CD4-positive, alpha-beta memory T cell (primary cell): ENCODE measurements around the gene TMOD4. TPM values are rescaled to one million over a fixed set of nuclear protein-coding genes. Genes with fewer than 3 reads are reported as not detected.

Experiments used
- CTCF ChIA-PET: fragments of 350-600 bp; sonication (Branson Sonifier 250); formaldehyde crosslinking; loops from one replicate; lab custom pipeline; 2021; ENCODE audit warnings: inconsistent platforms; ENCODE audit not compliant: partially characterized antibody; lab: Charles Lee
- POLR2A ChIA-PET: fragments of 350-600 bp; sonication (Branson Sonifier 250); formaldehyde crosslinking; loops from one replicate; lab custom pipeline; 2021; ENCODE audit not compliant: partially characterized antibody; lab: Charles Lee
- DNase-seq, 5 donors: peaks; one replicate each; pipeline versions ENCODE4 v3.0.0 to v3.0.0-alpha.2; 2020 to 2022; ENCODE audit warnings: mixed read lengths in 1 of 5
- H3K27ac ChIP-seq: one replicate; pipeline ENCODE4 v1.7.0; 2013; ENCODE audit warnings: low read depth, low read length
- H3K27me3 ChIP-seq: 2 replicates; pipeline ENCODE4 v1.7.0; 2013; ENCODE audit warnings: mild to moderate bottlenecking, low read length, moderate library complexity; ENCODE audit not compliant: insufficient read depth
- H3K36me3 ChIP-seq: 2 replicates; pipeline ENCODE4 v1.7.0; 2013; ENCODE audit warnings: mild to moderate bottlenecking, low read length, moderate library complexity; ENCODE audit not compliant: insufficient read depth
- H3K4me1 ChIP-seq: 2 replicates; pipeline ENCODE4 v1.7.0; 2013; ENCODE audit warnings: mild to moderate bottlenecking, low read length, moderate library complexity; ENCODE audit not compliant: insufficient read depth
- H3K4me3 ChIP-seq, 2 donors: one replicate each; pipeline ENCODE4 v1.7.0; 2013; ENCODE audit warnings: low read length in 2 of 2, mild to moderate bottlenecking in 1 of 2
- H3K9me3 ChIP-seq, 2 donors: one replicate each; pipeline ENCODE4 v1.7.0; 2013; ENCODE audit warnings: low read length in 2 of 2, control low read depth in 1 of 2; ENCODE audit not compliant: control insufficient read depth in 1 of 2
- H3K27ac Mint-ChIP-seq, 7 donors: one replicate each; pipeline ENCODE4 v1.8.0; 2020 to 2021; ENCODE audit warnings: mixed read lengths in 7 of 7, mild to moderate bottlenecking in 6 of 7, inconsistent platforms in 3 of 7, moderate library complexity in 3 of 7
- H3K27me3 Mint-ChIP-seq, 2 donors: one replicate each; pipeline ENCODE4 v1.8.0; 2020 to 2021; ENCODE audit warnings: mixed read lengths in 2 of 2
- H3K36me3 Mint-ChIP-seq, 2 donors: one replicate each; pipeline ENCODE4 v1.8.0; 2020 to 2021; ENCODE audit warnings: mixed read lengths in 2 of 2, inconsistent platforms in 1 of 2, mild to moderate bottlenecking in 1 of 2
- H3K4me1 Mint-ChIP-seq, 4 donors: one replicate each; pipeline ENCODE4 v1.8.0; 2020 to 2021; ENCODE audit warnings: mixed read lengths in 4 of 4, mild to moderate bottlenecking in 1 of 4
- H3K4me3 Mint-ChIP-seq, 8 donors: one replicate each; pipeline ENCODE4 v1.8.0; 2020 to 2021; ENCODE audit warnings: mixed read lengths in 8 of 8, mild to moderate bottlenecking in 7 of 8, moderate library complexity in 6 of 8, inconsistent platforms in 3 of 8
- H3K9me3 Mint-ChIP-seq, 8 donors: one replicate each; pipeline ENCODE4 v1.8.0; 2020 to 2021; ENCODE audit warnings: mixed read lengths in 8 of 8, mild to moderate bottlenecking in 5 of 8, inconsistent platforms in 3 of 8, moderate library complexity in 1 of 8
- intact Hi-C: fragments of 100-400 bp; cut with micrococcal nuclease; formaldehyde crosslinking; loops from one replicate; pipeline ENCODE4 v1.15.1; 2023
- polyA plus RNA-seq, 2 donors: library from polyadenylated mRNA; unstranded; fragments of 300-500 nt; fragmentation: Illumina TruSeq; gene quantifications; one replicate each; pipeline ENCODE4 v1.2.3, GENCODE V29; 2021
- total RNA-seq, 2 experiments: library from RNA; stranded (reverse); gene quantifications; one replicate each; pipeline ENCODE4 v1.2.3, GENCODE V29; 2021

Gene TMOD4
- total and polyA plus RNA-seq, 4 experiments from 2014 or later: 6.4 TPM; not detected in 2

DNA sequence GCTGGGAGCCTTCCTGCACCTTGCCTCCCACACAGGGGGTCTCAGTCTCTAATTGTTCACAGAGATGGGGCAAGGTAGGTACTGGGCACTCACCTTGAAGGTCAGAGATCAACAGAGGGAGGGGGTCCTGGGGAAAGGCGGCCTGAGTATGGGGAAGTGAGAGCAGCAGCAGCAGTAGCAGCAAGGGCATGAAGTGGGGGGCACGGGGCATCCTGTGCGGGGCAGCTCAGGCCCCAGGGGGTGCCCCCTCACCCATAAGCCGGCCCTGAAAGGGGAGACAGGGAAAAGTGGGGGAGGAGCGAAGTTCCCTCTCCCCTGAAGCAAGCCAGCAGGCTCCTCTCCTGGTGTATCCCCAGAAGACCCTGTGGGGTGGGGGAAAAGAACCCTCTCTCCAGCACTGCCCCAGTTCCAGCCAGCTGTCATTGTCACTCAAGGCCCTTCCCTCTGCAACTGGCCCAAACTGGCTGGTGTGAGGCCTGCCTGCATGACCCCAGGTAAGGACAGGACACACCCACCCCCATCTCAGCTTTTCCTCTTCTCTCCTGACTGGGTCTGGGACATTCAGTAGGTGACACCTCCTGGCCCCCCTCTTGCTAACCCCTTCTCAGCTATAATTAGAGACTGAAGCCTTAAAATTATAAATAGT is 33.2 kb downstream of the TMOD4 start:
- Mint-ChIP-seq H3K4me3 (no peak overlapping the region), H3K27ac (no peak overlapping the region), H3K4me1 (peaks cover 9 to 27% (median 17%) of the 10 kb centered on the region in 4 donors), H3K36me3 (peaks cover 0 to 2% of the 10 kb centered on the region in 2 donors), H3K27me3 (peaks cover 0 to 2% of the 10 kb centered on the region in 2 donors), H3K9me3 (no peaks in the 10 kb centered on the region)
- H3K4me3 ChIP-seq: no peak overlapping the region
- ChIA-PET POLR2A (interaction anchor here (1.2 kb wide), 1 partner anchor 84 kb away, joined by 4 read pairs; no protein-coding TSS in a partner anchor), CTCF (interaction anchor here (1.9 to 2.0 kb wide), 2 partner anchors 14 to 43 kb away, joined by 6 to 8 read pairs; partner anchors contain the start of gene TNFAIP8L2)
- H3K27ac ChIP-seq: no peak overlapping the region
- no peak for DNase-seq
- H3K27me3 ChIP-seq: no peaks in the 10 kb centered on the region
- H3K4me1 ChIP-seq: peaks cover 21% of the 10 kb centered on the region
- H3K9me3 ChIP-seq: no peaks in the 10 kb centered on the region
- H3K36me3 ChIP-seq: no peaks in the 10 kb centered on the region
- intact Hi-C loops: no loop called here

DNA sequence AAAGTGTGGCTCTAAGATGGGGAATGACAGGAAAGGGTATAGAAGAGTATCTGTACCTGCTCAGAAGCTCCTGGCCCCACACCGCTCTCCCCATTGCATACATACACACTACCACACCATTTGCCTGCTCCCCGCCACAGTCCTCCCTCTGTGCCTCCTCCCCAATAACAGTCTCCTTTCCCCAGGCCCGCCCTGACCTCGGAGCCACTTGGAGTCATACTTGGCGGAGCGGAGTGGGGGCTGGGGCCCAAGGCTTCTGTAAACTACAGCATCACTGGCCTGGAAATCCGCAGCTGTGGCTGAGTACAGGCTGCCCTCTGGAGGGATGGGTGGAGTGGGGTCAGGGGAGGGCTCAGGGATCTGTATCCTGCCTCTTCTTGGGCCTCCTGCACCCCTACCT is 38.0 kb downstream of the TMOD4 start:
- Histone ChIP-seq H3K36me3 (no peaks in the 10 kb centered on the region), H3K4me3 (no peak overlapping the region), H3K4me1 (no peaks in the 10 kb centered on the region), H3K27ac (no peak overlapping the region), H3K9me3 (no peaks in the 10 kb centered on the region), H3K27me3 (no peaks in the 10 kb centered on the region)
- CTCF ChIA-PET: interaction anchor here (1.1 to 1.3 kb wide), 2 partner anchors 38 to 113 kb away, joined by 3 read pairs; no protein-coding TSS in a partner anchor
- Mint-ChIP-seq H3K27me3 (no peaks in the 10 kb centered on the region), H3K36me3 (peaks cover 0 to 10% of the 10 kb centered on the region in 2 donors), H3K4me1 (no peaks in the 10 kb centered on the region), H3K4me3 (no peak overlapping the region), H3K9me3 (no peaks in the 10 kb centered on the region), H3K27ac (no peak overlapping the region)
- no peak for DNase-seq
- POLR2A ChIA-PET: interaction anchor here (1.2 kb wide), 1 partner anchor 27 kb away, joined by 3 read pairs; no protein-coding TSS in a partner anchor
- intact Hi-C loops: no loop called here

DNA sequence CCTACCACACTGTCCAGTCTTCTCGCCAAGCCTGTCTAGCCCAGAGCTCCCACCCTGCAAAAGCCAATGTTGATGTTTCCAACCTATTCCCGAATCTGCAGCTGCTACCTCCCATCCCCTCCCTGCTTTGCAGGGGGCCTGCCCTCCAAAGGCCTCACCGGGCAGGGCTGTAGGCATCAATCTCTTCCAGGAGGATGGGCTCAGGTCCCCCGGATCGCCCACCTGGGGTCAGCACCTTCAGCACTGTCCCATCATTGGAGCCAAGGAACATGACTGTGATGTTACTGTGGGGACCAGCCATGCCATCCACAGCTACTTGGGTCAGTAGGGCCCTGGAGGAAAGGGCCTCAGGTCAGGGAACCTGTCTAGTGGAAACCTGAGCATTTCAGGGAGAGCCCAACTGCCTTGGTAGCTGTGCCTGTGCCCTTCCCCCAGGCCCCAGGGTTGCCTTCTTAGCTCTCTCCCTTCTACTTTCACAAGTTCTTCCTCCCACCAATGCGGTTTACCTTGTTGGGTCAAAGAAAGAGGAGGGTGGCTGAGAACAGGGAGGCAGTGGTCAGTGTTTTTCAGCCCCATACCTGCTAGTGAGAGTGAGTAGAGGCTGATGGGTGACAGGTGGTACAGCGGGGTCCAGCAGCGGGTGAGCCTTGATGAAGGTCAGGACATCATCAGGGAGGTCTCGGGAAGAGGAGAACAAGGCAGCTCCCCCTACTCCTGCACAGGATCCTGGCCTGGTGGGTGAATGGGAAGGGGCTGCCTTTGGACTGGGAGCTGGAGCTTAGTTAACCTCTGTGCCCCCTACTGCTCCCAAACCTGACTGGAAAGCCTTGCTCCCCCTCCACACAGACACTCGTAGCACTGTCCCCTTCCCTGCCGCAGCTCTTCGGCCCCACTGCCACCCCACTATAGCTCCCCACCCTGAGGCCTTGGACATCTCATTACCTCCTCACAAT is 40.1 kb downstream of the TMOD4 start:
- H3K27me3 ChIP-seq: peaks cover 5% of the 10 kb centered on the region
- Mint-ChIP-seq H3K9me3 (no peaks in the 10 kb centered on the region), H3K27ac (no peak overlapping the region), H3K27me3 (peaks cover 3 to 9% of the 10 kb centered on the region in 2 donors), H3K4me1 (peaks cover 2 to 11% (median 7%) of the 10 kb centered on the region in 4 donors), H3K4me3 (no peak overlapping the region), H3K36me3 (peaks cover 0 to 10% of the 10 kb centered on the region in 2 donors)
- no peaks in the 10 kb centered on the region for H3K36me3 ChIP-seq
- DNase-seq: no peak
- no peak overlapping the region for H3K27ac ChIP-seq
- no peaks in the 10 kb centered on the region for H3K9me3 ChIP-seq
- H3K4me3 ChIP-seq: no peak overlapping the region
- intact Hi-C loops: no loop called here
- CTCF ChIA-PET: interaction anchor here (0.6 kb wide), 1 partner anchor 14 kb away, joined by 3 read pairs; no protein-coding TSS in a partner anchor
- POLR2A ChIA-PET: no interaction called here
- peaks cover 12% of the 10 kb centered on the region for H3K4me1 ChIP-seq

DNA sequence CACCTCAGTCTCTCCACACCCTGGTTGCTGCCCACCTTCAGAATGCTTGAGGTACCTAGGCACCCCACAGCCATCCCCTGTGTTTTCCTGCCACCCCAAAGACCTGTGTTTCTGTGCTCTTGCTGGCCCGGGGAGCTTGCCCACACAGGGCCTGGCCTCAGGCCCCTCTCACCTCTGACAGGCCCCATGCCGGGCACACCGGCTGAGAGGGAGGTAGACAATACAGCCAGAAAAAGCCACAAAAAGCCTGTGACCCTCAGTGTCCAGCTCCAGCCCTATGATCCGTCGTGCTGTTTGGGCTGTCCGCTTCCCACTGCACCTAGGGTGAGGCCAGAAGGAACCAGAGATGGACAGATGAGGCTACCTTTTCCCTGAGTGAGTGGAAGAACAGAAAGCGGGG is 40.8 kb downstream of the TMOD4 start:
- peaks cover 6% of the 10 kb centered on the region for H3K27me3 ChIP-seq
- DNase-seq: no peak
- ChIA-PET POLR2A (interaction anchor here (1.5 kb wide), 1 partner anchor 22 kb away, joined by 5 read pairs; no protein-coding TSS in a partner anchor), CTCF (interaction anchor here (0.6 to 1.2 kb wide), 2 partner anchors 9 to 14 kb away, joined by 3 to 4 read pairs; no protein-coding TSS in a partner anchor)
- H3K9me3 ChIP-seq: no peaks in the 10 kb centered on the region
- H3K27ac ChIP-seq: no peak overlapping the region
- no peak overlapping the region for H3K4me3 Mint-ChIP-seq
- H3K9me3 Mint-ChIP-seq: no peaks in the 10 kb centered on the region
- peaks cover 0 to 10% of the 10 kb centered on the region in 2 donors for H3K36me3 Mint-ChIP-seq
- H3K4me1 Mint-ChIP-seq: peaks cover 2 to 11% (median 7%) of the 10 kb centered on the region in 4 donors
- no peak overlapping the region for H3K27ac Mint-ChIP-seq
- H3K27me3 Mint-ChIP-seq: peaks cover 3 to 11% of the 10 kb centered on the region in 2 donors
- no peak overlapping the region for H3K4me3 ChIP-seq
- no peaks in the 10 kb centered on the region for H3K36me3 ChIP-seq
- intact Hi-C loops: no loop called here
- peaks cover 14% of the 10 kb centered on the region for H3K4me1 ChIP-seq

DNA sequence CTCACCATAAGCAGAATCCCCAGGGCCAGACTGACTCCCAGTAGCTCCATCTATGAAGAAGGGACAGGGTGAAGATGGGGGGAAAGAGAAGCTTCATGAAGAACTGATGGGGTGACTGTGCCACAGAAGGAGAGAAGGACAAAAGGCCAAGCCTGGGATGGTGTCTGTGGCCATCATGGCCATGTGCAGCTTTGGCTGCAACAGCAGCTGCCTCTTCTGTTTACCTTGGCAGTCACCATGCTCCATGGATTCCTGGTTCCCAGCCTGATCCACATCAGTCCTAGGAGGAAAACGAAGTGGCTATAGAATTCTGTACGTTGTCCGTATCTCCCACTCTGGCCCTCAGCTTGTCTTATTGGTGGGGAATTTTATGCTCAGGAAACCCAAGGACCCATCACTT is 41.4 kb downstream of the TMOD4 start:
- no peak for DNase-seq
- intact Hi-C loops: no loop called here
- Mint-ChIP-seq H3K4me3 (no peak overlapping the region), H3K9me3 (no peaks in the 10 kb centered on the region), H3K27ac (no peak overlapping the region), H3K27me3 (peaks cover 3 to 11% of the 10 kb centered on the region in 2 donors), H3K4me1 (peaks cover 2 to 11% (median 7%) of the 10 kb centered on the region in 4 donors), H3K36me3 (peaks cover 0 to 10% of the 10 kb centered on the region in 2 donors)
- no peak overlapping the region for H3K4me3 ChIP-seq
- ChIA-PET CTCF (interaction anchor here (1.2 kb wide), 1 partner anchor 9 kb away, joined by 4 read pairs; no protein-coding TSS in a partner anchor), POLR2A (interaction anchor here (1.5 kb wide), 1 partner anchor 23 kb away, joined by 5 read pairs; no protein-coding TSS in a partner anchor)
- H3K4me1 ChIP-seq: peaks cover 14% of the 10 kb centered on the region
- no peaks in the 10 kb centered on the region for H3K9me3 ChIP-seq
- H3K27ac ChIP-seq: no peak overlapping the region
- H3K27me3 ChIP-seq: peaks cover 6% of the 10 kb centered on the region
- no peaks in the 10 kb centered on the region for H3K36me3 ChIP-seq

DNA sequence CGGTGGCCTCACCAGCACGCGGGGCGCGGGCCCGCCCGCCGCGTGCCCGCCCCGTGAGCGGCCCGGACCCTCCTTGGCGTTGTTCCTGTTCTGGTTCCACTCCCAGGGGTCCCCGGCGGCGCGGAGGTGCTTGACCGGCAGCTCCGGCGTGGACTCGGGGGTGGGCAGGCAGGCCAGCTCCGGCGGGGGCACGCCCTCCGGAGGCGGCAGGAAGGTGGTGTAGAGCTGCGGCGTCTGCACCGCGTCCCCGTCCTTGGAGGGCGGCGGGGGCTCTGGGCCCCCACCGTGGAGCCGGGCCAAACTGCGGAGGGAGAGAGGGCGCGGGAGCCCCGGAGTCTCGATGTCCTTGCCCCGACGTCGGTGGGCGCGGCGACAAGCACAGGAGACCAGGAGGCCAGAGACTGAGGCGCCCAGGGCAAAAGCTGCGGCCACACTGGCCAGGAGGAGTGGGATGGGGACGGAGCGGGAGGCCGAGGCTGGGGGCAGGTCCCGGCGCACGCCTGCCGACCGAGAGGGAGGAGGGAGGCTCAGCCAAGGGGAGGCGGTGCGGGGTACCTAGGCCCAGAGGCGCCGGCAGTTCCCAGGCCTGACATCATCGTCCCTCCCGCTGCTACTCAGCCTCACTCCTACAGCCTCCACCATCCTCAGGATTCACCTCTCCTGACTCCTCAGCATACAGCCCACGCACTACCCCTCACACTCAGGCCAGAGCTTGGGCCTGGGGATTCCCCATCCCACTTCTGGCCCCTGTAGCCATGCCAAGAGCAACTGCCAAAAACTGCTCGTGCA is 42.6 kb downstream of the TMOD4 start:
- H3K36me3 Mint-ChIP-seq: peaks cover 2 to 10% of the 10 kb centered on the region in 2 donors
- POLR2A ChIA-PET: no interaction called here
- intact Hi-C loops: no loop called here

More for the DNA sequence above, 42.6 kb downstream of the TMOD4 start:
- Mint-ChIP-seq H3K27me3 (peaks cover 3 to 11% of the 10 kb centered on the region in 2 donors), H3K9me3 (no peaks in the 10 kb centered on the region), H3K27ac (no peak overlapping the region), H3K4me1 (peaks cover 2 to 11% (median 7%) of the 10 kb centered on the region in 4 donors), H3K4me3 (peak overlapping the region in 1 of 8 donors; percentile 65)
- H3K36me3 ChIP-seq: no peaks in the 10 kb centered on the region
- H3K27me3 ChIP-seq: peaks cover 6% of the 10 kb centered on the region
- CTCF ChIA-PET: no interaction called here
- H3K4me3 ChIP-seq: no peak overlapping the region
- no peak for DNase-seq
- H3K27ac ChIP-seq: no peak overlapping the region
- H3K9me3 ChIP-seq: no peaks in the 10 kb centered on the region
- peaks cover 14% of the 10 kb centered on the region for H3K4me1 ChIP-seq
